Testis (tissue), 2 donors: ENCODE results near the gene GPR150.

ENCODE experiments used
- CTCF ChIP-seq, 3 experiments: fragments of 450-650 bp in 2 of 3; fragments of 200-600 bp in 1 of 3; sonication (generic) in 1 of 3; IDR thresholded peaks; one replicate each; pipeline ENCODE4 v1.5.1; 2016 to 2019; ENCODE audit warnings: antibody characterized with exemption in 3 of 3, mild to moderate bottlenecking in 2 of 3, moderate library complexity in 1 of 3
- POLR2A ChIP-seq: fragments of 450-650 bp; IDR thresholded peaks from one replicate; pipeline ENCODE4 v1.6.1; 2017; ENCODE audit warnings: antibody characterized with exemption, mild to moderate bottlenecking, moderate library complexity

GRCh38 chr5:95624368-95624767 lies 4.5 kb downstream of the GPR150 start:
- TF ChIP-seq POLR2A (no peak), CTCF (IDR thresholded peaks at IDR 0.05) (no peak)
